Activated gamma-delta T cell (primary cell): ENCODE data around the gene SEC11C.

Source experiments
- DNase-seq: peaks from one replicate; lab custom pipeline; 2025; lab: John Stamatoyannopoulos, UW

The SEC11C gene

GRCh38 chr18:59144483-59144882 lies 4.8 kb downstream of the SEC11C start:
- DNase-seq, result no peak

DNA sequence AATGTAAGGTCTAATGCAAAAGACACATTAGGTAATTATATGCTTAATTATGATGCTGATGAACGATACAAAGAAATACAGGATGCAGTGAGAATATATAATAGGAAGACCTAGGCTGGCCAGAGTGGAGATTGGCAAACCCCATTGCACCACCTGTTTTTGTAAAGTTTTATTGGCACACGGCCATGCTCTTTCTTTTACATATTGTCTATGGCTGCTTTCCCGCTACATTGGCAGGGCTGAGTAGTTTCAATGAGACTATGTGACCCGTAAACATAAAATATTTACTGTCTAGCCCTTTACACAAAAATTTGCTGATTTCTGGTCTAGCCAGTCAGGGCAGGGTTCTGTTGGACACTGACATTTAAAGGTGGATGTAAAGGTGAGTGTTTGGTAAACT lies 5.4 kb downstream of the SEC11C start:
- no peak for DNase-seq

GRCh38 chr18:59148192-59148591 lies 8.5 kb downstream of the SEC11C start:
- no peak for DNase-seq

DNA sequence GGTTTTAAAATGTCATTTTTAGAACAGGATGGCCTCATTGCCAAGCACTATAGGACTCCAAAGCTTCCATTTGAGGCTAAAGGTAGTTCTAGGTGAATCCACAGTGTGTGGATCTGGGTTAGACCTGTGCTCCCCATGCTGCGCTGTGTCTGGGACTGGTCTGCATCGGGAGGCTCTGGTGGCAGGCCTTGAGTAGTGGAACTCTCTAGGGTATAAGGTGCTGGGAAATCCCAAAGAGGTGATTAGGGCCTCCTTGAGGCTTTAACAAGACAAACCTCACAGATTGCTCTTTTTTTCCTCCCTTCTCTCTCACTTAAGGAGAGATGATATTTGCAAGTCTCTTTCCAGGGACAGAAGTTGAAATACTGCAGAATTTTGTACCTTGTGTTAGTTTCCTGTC lies 9.3 kb downstream of the SEC11C start:
- DNase-seq, result no peak

GRCh38 chr18:59149416-59149815 lies 9.7 kb downstream of the SEC11C start:
- no peak for DNase-seq

- no peak for DNase-seq
These were observed 10.6 kb downstream of the SEC11C start for GRCh38 chr18:59150236-59150635.

- no peak for DNase-seq
These were observed 15.5 kb downstream of the SEC11C start for GRCh38 chr18:59155153-59155552.

GRCh38 chr18:59156316-59156715 lies 16.6 kb downstream of the SEC11C start:
- DNase-seq, result no peak

DNA sequence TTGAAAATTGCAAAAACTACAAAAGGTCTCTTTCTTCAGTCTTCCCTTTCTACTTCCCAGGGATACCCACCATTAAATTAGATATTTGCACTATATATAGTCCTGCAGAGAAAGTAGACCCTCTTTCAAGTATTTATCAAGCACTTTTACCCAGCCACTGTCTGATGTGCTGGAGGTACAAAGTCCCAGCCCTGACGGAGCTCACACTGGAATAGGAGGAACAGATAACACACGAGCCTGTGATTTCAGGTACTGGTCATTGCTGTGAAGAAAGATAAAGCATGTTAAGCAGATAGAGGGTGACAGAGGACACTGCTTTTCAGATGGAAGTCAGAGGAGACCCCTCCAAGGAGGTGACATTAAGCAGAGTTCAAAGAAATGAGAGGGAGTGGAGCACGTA lies 19.6 kb downstream of the SEC11C start:
- DNase-seq, result no peak

DNA sequence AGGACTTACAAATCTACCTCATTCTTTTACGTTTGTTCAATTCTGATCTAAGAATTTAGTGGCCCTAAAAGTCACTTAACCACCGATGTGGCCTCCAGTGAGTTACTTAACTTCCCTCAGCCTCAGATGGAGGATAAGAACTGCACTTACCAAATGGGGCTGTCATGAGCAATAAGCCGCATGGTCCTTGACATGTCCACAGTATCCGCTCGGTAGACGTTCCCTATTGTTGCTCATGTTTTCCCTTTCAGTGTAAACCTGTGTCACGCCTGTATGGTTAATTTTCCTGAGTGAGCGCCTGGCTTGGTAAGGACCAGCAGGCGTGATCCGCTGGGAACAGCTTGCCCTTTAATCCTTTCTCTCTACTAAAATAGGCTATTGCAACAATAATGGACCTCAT lies 20.3 kb downstream of the SEC11C start:
- DNase-seq, result no peak

- no peak for DNase-seq
These were observed 33.1 kb downstream of the SEC11C start for GRCh38 chr18:59172664-59173249.

DNA sequence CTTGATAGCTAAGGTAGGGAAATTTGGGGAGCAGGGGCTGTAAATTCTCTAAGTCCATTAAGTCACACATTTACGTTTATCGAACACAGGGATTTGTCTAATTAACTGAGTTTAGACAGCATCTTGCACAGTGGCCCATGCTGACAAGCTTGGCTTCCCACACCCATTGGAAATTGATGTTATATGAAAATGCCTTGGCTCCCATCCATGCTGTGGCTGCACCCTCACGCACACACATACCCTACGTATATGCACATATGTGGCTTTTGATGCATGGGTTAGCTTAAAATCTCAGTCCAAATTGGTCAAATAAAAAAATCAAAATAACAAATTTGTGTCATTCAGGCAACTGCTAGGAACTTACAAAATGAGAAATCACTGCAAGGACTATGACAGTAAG lies 37.8 kb downstream of the SEC11C start:
- no peak for DNase-seq

DNA sequence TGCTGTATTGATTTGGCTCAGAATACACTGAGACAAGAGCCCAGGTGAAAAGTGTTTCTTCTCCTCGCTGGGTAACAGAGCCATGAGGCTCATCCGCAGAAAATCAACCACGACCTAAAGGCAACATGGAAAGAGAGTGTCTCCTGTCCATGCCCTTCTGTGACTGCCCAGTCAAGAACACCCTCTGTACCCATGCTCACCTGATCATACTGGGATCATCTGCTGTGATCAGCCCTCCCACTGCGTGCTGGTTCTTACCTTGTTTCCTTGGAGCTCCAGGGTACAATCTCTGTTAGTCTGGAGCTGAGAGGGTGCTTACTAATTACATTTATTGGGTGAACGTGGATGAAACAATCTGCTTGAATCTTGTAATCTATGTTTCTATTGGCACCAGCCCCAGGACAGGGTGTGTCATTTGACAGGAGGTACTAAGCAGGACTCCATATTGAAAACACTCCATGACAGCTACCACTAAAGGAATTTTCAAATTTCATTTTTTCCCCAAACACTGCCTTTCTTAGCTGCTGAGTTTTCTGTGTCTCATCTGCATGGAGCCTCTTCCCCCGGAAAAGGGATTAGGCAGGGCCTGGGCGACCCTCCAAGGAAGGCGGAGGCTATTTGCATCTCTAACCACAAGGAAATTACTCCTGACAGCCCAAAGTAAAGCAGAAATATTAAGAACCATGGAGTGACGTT lies 40.6 kb downstream of the SEC11C start:
- DNase-seq, result no peak

GRCh38 chr18:59182673-59183072 lies 43.0 kb downstream of the SEC11C start:
- no peak for DNase-seq

DNA sequence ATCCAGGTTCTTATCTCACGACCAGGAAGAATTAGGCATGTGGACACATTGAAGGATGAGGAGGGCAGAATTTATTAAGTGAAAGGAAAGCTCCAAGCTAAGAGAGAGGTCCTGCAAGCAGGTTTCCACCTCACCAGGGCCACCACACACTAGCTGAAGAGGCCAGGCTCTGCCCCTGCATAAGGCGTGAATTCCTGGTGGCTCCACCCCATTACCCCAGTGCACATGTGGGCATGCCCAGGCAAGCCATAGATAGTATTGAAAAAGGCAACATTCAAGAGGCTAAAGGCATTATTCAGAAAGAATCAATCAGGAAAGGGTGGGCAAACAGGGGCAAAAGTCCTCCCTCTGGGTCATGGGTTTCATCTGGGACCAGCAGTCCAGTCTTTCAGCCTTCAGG lies 49.3 kb downstream of the SEC11C start:
- DNase-seq, result no peak

DNA sequence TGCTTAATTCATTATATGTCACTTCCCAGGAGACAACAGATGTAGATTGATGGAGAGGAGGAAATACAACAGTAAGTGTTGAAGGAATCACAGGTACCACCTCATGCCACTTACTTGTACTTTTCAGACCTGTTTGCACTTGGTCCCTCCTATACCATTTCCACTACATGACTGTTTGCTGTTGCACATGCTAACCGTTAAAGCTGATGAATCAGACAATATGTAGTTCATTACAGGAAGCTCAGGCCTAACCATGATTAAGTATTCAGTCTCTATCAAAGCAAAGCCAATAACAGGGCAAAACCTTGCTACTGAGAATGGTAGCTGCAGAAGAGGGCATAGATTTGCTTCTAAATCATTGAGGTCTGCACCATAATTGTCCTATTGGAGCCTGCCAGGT lies 50.1 kb downstream of the SEC11C start:
- no peak for DNase-seq

- no peak for DNase-seq
These were observed 56.6 kb downstream of the SEC11C start for GRCh38 chr18:59196161-59196725.

- DNase-seq, result no peak
These were observed 58.0 kb downstream of the SEC11C start for GRCh38 chr18:59197636-59198035.

GRCh38 chr18:59198215-59198614 lies 58.5 kb downstream of the SEC11C start:
- no peak for DNase-seq

DNA sequence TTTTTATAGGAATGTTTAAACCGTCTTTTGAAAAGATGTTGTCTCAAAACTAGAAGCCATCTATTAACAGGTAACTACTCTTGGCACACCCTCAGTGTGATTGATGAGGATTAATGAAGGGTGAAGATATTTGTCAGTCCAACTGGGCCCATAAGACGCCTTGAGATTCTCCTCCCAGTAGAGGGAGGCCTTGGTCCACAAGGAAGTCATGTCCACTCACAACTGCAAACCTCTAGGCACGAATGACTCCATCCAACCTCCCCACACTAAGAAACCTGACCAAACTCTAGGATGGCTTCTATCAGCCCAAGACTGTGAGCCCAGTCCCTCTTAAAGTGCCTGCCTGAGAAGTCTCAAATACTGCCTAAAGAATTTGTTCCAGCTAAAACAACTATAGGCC lies 61.1 kb downstream of the SEC11C start:
- no peak for DNase-seq

DNA sequence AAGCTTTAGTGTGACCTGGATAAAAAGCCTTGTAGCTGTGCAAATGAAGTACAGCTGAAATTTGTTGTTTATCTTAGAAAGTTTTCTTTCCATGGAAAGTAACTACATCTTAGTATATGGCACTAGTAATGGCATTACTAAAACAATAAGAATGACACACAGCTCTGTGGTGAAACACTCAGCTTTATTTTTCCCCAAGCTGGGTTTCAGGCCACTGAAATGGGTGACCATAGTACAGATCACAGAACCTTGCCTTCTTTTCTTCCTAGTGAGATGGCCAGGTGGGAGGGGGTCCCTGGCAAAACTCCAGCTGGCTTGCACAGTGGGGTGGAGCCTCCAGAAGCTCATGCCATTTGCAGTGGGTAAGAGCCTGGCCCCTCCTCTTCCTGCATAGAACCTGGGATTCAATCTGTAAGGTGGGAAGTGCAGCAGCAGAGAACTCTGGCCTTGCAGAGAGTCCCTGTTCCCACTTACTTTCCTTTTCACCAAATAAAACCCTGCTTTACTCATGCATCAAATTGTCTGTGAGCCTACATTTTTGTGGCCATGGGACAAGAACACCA lies 62.7 kb downstream of the SEC11C start:
- DNase-seq, result no peak

DNA sequence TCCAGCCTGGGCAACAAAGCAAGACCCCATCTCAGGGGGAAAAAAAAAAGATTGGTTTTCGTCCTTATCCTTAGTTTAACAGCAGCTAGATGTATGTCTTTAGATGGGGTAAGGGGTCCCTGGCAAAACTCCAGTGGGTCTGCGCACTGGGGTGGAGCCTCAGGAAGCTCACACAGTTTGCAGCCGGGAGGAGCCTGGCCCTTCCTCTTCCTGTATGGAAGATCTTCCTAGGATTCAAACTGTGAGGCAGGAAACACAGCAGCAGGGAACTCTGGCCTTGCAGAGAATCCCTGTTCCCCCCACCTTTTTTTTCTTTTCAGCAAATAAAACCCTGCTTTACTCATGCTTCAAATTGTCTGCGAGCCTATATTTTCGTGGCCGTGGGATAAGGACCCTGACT lies 67.8 kb downstream of the SEC11C start:
- DNase-seq, result no peak
